WTC11 (cell line): Measurements from ENCODE around the gene DPH1.

Experiments
- ATF2 ChIP-seq: sonication (generic); formaldehyde crosslinking; IDR thresholded peaks from 2 replicates; pipeline ENCODE4 v1.8.1; 2022; ENCODE audit warnings: low read depth, missing genetic modification reagents, borderline replicate concordance
- CTCF ChIP-seq: fragments of 200-600 bp; IDR thresholded peaks from 2 replicates; pipeline ENCODE4 v1.8.0; 2022; ENCODE audit warnings: antibody characterized with exemption
- ETV6 ChIP-seq: sonication (generic); formaldehyde crosslinking; IDR thresholded peaks from 2 replicates; pipeline ENCODE4 v1.8.1; 2022; ENCODE audit warnings: mild to moderate bottlenecking, missing genetic modification reagents
- FOXK1 ChIP-seq: sonication (generic); formaldehyde crosslinking; IDR thresholded peaks from 2 replicates; pipeline ENCODE4 v1.8.0; 2022; ENCODE audit warnings: mild to moderate bottlenecking, moderate library complexity, missing genetic modification reagents
- GABPB1 ChIP-seq: sonication (generic); formaldehyde crosslinking; IDR thresholded peaks from 2 replicates; pipeline ENCODE4 v1.8.1; 2023; ENCODE audit warnings: mild to moderate bottlenecking, missing genetic modification reagents
- IRF2 ChIP-seq: sonication (generic); formaldehyde crosslinking; IDR thresholded peaks from 2 replicates; pipeline ENCODE4 v1.8.0; 2022; ENCODE audit warnings: low read depth, missing genetic modification reagents, borderline replicate concordance
- OVOL2 ChIP-seq: fragments of 250-450 bp; sonication (Bioruptor Pico); IDR thresholded peaks from 2 replicates; pipeline ENCODE4 v1.9.0; 2021; ENCODE audit warnings: mild to moderate bottlenecking, borderline replicate concordance
- SP1 ChIP-seq: sonication (generic); formaldehyde crosslinking; conservative IDR thresholded peaks from 2 replicates; pipeline ENCODE4 v1.8.1; 2022; ENCODE audit warnings: missing genetic modification reagents
- USF2 ChIP-seq: sonication (generic); formaldehyde crosslinking; IDR thresholded peaks from 2 replicates; pipeline ENCODE4 v1.8.1; 2023; ENCODE audit warnings: mild to moderate bottlenecking, missing genetic modification reagents, moderate library complexity
- ZNF396 ChIP-seq: fragments of 250-450 bp; sonication (Bioruptor Pico); IDR thresholded peaks from 2 replicates; pipeline ENCODE4 v1.8.0; 2021; ENCODE audit warnings: mild to moderate bottlenecking, moderate library complexity, borderline replicate concordance
- TF ChIP-seq, protein P1 (sequence below): sonication (generic); formaldehyde crosslinking; IDR thresholded peaks from 2 replicates; pipeline ENCODE4 v1.8.1; 2023; ENCODE audit warnings: mild to moderate bottlenecking, missing genetic modification reagents
- TF ChIP-seq, protein P2 (sequence below): sonication (generic); formaldehyde crosslinking; IDR thresholded peaks from 2 replicates; pipeline ENCODE4 v1.8.1; 2022; ENCODE audit warnings: low read depth, mild to moderate bottlenecking, moderate library complexity, missing genetic modification reagents, borderline replicate concordance
- TF ChIP-seq, protein P3 (sequence below): sonication (generic); formaldehyde crosslinking; IDR thresholded peaks from 2 replicates; pipeline ENCODE4 v1.8.0; 2022; ENCODE audit warnings: mild to moderate bottlenecking, missing genetic modification reagents
- TF ChIP-seq, protein P4 (sequence below): sonication (generic); formaldehyde crosslinking; IDR thresholded peaks from 2 replicates; pipeline ENCODE4 v1.8.0; 2022; ENCODE audit warnings: missing genetic modification reagents

GRCh38 chr17:2057760-2058585 lies 28.0 kb downstream of the DPH1 start:
- TF ChIP-seq, protein P1, sequence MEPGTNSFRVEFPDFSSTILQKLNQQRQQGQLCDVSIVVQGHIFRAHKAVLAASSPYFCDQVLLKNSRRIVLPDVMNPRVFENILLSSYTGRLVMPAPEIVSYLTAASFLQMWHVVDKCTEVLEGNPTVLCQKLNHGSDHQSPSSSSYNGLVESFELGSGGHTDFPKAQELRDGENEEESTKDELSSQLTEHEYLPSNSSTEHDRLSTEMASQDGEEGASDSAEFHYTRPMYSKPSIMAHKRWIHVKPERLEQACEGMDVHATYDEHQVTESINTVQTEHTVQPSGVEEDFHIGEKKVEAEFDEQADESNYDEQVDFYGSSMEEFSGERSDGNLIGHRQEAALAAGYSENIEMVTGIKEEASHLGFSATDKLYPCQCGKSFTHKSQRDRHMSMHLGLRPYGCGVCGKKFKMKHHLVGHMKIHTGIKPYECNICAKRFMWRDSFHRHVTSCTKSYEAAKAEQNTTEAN (CRISPR knock-in tag), result no peak
- TF ChIP-seq CTCF (no peak), GABPB1 (CRISPR knock-in tag) (no peak), SP1 (CRISPR knock-in tag) (0 out of 2 replicates have a peak, but pooled peaks have one; percentile 1), ETV6 (CRISPR knock-in tag) (no peak), FOXK1 (CRISPR knock-in tag) (peak; percentile 68; the same call in 1 of the 2 replicates), ATF2 (CRISPR knock-in tag) (no peak), USF2 (CRISPR knock-in tag) (no peak), IRF2 (CRISPR knock-in tag) (no peak), ZNF396 (CRISPR knock-in tag) (no peak), OVOL2 (no peak)
- TF ChIP-seq, protein P2, sequence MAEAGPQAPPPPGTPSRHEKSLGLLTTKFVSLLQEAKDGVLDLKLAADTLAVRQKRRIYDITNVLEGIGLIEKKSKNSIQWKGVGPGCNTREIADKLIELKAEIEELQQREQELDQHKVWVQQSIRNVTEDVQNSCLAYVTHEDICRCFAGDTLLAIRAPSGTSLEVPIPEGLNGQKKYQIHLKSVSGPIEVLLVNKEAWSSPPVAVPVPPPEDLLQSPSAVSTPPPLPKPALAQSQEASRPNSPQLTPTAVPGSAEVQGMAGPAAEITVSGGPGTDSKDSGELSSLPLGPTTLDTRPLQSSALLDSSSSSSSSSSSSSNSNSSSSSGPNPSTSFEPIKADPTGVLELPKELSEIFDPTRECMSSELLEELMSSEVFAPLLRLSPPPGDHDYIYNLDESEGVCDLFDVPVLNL (CRISPR knock-in tag), result peak; percentile 33; the same call in 1 of the 2 replicates
- TF ChIP-seq, protein P3, sequence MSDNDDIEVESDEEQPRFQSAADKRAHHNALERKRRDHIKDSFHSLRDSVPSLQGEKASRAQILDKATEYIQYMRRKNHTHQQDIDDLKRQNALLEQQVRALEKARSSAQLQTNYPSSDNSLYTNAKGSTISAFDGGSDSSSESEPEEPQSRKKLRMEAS (CRISPR knock-in tag), result peak; percentile 77; the same call in 1 of the 2 replicates
- TF ChIP-seq, protein P4, sequence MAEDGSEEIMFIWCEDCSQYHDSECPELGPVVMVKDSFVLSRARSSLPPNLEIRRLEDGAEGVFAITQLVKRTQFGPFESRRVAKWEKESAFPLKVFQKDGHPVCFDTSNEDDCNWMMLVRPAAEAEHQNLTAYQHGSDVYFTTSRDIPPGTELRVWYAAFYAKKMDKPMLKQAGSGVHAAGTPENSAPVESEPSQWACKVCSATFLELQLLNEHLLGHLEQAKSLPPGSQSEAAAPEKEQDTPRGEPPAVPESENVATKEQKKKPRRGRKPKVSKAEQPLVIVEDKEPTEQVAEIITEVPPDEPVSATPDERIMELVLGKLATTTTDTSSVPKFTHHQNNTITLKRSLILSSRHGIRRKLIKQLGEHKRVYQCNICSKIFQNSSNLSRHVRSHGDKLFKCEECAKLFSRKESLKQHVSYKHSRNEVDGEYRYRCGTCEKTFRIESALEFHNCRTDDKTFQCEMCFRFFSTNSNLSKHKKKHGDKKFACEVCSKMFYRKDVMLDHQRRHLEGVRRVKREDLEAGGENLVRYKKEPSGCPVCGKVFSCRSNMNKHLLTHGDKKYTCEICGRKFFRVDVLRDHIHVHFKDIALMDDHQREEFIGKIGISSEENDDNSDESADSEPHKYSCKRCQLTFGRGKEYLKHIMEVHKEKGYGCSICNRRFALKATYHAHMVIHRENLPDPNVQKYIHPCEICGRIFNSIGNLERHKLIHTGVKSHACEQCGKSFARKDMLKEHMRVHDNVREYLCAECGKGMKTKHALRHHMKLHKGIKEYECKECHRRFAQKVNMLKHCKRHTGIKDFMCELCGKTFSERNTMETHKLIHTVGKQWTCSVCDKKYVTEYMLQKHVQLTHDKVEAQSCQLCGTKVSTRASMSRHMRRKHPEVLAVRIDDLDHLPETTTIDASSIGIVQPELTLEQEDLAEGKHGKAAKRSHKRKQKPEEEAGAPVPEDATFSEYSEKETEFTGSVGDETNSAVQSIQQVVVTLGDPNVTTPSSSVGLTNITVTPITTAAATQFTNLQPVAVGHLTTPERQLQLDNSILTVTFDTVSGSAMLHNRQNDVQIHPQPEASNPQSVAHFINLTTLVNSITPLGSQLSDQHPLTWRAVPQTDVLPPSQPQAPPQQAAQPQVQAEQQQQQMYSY (CRISPR knock-in tag), result no peak; the same call in 1 of the 2 replicates
